AG04449 (cell line): ENCODE results near the gene HNRNPUL1.
A peak's percentile ranks its signal among the peaks of the same experiment; 100 is the strongest.
"Not testable (repeated sequence)": the region's sequence is repeated elsewhere in the genome, so short reads cannot be mapped to it uniquely, and the experiment has no call there.

Experiments
- CTCF ChIA-PET: fragments of 350-600 bp; formaldehyde crosslinking; extraction: SDS; loops from one replicate; lab custom pipeline; 2021; ENCODE audit warnings: antibody characterized with exemption; lab: Yijun Ruan, JAX
- POLR2A ChIA-PET: fragments of 400-600, 350-600 bp; formaldehyde crosslinking; extraction: SDS; loops from one replicate; lab custom pipeline; 2020; ENCODE audit warnings: antibody characterized with exemption, inconsistent platforms; lab: Yijun Ruan, JAX
- DNase-seq: peaks from one replicate; pipeline ENCODE4 v3.0.0-alpha.2; 2010; ENCODE audit warnings: low read depth, low spot score
- H3K4me3 ChIP-seq: 2 replicates; pipeline ENCODE4 v1.5.1; 2011; ENCODE audit warnings: low read depth, mild to moderate bottlenecking, control low read depth, low read length
- CTCF ChIP-seq: IDR thresholded peaks from one replicate; pipeline ENCODE4 v1.5.1; 2011; ENCODE audit warnings: mild to moderate bottlenecking, moderate library complexity, low read length, control low read depth, inconsistent platforms; ENCODE audit not compliant: insufficient read depth; ENCODE audit errors: missing control alignments

HNRNPUL1 gene

GRCh38 chr19:41225238-41226052, 38.7 kb upstream of the HNRNPUL1 start:
- DNase-seq = peak; percentile 99
- no peak for TF ChIP-seq CTCF
- H3K4me3 ChIP-seq = peak overlapping the region; percentile 47
- POLR2A ChIA-PET = interaction anchor here (0.7 to 4.0 kb wide), 7 partner anchors 11 to 73 kb away, joined by 3 to 28 read pairs (median 3); partner anchors contain the start of gene HNRNPUL1
- CTCF ChIA-PET = interaction anchor here (1.1 to 4.3 kb wide), 5 partner anchors 9 to 83 kb away, joined by 3 to 24 read pairs (median 7); partner anchors contain the start of gene HNRNPUL1

- POLR2A ChIA-PET = interaction anchor here (0.6 to 4.0 kb wide), 9 partner anchors 10 to 138 kb away, joined by 3 to 28 read pairs (median 3); partner anchors contain the start of genes B9D2 and HNRNPUL1
- H3K4me3 ChIP-seq = peak overlapping the region; percentile 47
- TF ChIP-seq CTCF = no peak
- CTCF ChIA-PET = interaction anchor here (0.7 to 4.3 kb wide), 5 partner anchors 23 to 75 kb away, joined by 3 to 24 read pairs (median 3); partner anchors contain the start of gene HNRNPUL1
- no peak for DNase-seq
These were observed 37.9 kb upstream of the HNRNPUL1 start for GRCh38 chr19:41226053-41226873.

- ChIA-PET CTCF (interaction anchor here (0.7 to 4.3 kb wide), 6 partner anchors 22 to 75 kb away, joined by 3 to 24 read pairs (median 3); partner anchors contain the start of gene HNRNPUL1), POLR2A (interaction anchor here (0.6 to 4.0 kb wide), 7 partner anchors 9 to 137 kb away, joined by 3 to 28 read pairs (median 3); partner anchors contain the start of genes B9D2 and HNRNPUL1)
- TF ChIP-seq CTCF = no peak
- DNase-seq = no peak
- peak overlapping the region; percentile 46 for H3K4me3 ChIP-seq
These were observed 37.2 kb upstream of the HNRNPUL1 start for GRCh38 chr19:41226874-41227390.

GRCh38 chr19:41228486-41228885, 35.7 kb upstream of the HNRNPUL1 start:
- H3K4me3 ChIP-seq = no peak overlapping the region
- no peak for DNase-seq
- CTCF ChIA-PET = interaction anchor here (1.0 to 2.3 kb wide), 4 partner anchors 19 to 34 kb away, joined by 3 to 9 read pairs (median 4); no protein-coding TSS in a partner anchor
- TF ChIP-seq CTCF = no peak
- POLR2A ChIA-PET = interaction anchor here (4.0 kb wide), 1 partner anchor 35 kb away, joined by 28 read pairs; the partner anchor contains the start of gene HNRNPUL1

- CTCF ChIA-PET = interaction anchor here (0.6 to 2.3 kb wide), 5 partner anchors 11 to 33 kb away, joined by 3 to 9 read pairs (median 3); no protein-coding TSS in a partner anchor
- POLR2A ChIA-PET, H3K4me3 ChIP-seq, DNase-seq: not testable (repeated sequence)
These were observed 34.8 kb upstream of the HNRNPUL1 start for GRCh38 chr19:41229338-41229737.

- ChIA-PET POLR2A (interaction anchor here (0.6 kb wide), 1 partner anchor 682 kb away, joined by 3 read pairs; no protein-coding TSS in a partner anchor), CTCF (no interaction called here)
- no peak overlapping the region for H3K4me3 ChIP-seq
- TF ChIP-seq CTCF = no peak
- DNase-seq = no peak
These were observed 33.9 kb upstream of the HNRNPUL1 start for GRCh38 chr19:41230067-41230857.
